Measurements from ENCODE around the gene RAB8A.
"Not testable (repeated sequence)": the region's sequence is repeated elsewhere in the genome, so short reads cannot be mapped to it uniquely, and the experiment has no call there.

RAB8A gene

GRCh38 chr19:16078759-16079707, 32.7 kb upstream of the RAB8A start:
- DNase-seq (ENCODE audit: low read depth): peak; percentile 97
- H3K4me3 ChIP-seq (replicated peaks; ENCODE audit: low read depth, low read length): peak overlapping the region; percentile 98

DNA sequence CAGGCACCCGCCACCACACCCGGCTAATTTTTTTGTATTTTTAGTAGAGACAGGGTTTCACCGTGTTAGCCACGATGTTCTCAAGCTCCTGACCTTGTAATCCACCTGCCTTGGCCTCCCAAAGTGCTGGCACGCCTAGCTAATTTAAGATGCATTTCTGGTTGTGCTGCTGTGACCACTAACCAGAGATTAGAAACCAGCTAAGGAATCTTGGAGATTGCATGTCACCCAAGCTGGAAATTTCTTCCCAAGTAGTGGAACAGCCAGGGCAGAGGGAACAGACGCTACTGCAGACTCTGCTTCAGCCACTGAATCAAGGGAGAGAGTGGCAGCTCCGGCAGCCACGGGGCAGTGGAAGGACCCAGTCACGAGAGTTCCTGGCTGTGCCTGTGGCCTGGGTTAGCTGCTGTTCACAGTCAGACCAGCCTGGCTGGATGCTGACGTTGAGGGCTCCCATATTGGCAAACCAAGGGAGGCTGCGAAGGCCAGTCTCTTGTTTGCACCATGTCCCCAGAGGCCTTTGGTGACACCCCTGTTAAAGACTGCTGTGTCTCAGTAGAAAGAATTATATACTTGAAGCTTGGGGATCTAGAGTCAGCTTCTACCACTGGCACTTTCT, 27.5 kb upstream of the RAB8A start:
- H3K4me3 ChIP-seq (replicated peaks; ENCODE audit: low read depth, low read length): no peak overlapping the region
- DNase-seq (ENCODE audit: low read depth): no peak
- TF ChIP-seq, protein P1, sequence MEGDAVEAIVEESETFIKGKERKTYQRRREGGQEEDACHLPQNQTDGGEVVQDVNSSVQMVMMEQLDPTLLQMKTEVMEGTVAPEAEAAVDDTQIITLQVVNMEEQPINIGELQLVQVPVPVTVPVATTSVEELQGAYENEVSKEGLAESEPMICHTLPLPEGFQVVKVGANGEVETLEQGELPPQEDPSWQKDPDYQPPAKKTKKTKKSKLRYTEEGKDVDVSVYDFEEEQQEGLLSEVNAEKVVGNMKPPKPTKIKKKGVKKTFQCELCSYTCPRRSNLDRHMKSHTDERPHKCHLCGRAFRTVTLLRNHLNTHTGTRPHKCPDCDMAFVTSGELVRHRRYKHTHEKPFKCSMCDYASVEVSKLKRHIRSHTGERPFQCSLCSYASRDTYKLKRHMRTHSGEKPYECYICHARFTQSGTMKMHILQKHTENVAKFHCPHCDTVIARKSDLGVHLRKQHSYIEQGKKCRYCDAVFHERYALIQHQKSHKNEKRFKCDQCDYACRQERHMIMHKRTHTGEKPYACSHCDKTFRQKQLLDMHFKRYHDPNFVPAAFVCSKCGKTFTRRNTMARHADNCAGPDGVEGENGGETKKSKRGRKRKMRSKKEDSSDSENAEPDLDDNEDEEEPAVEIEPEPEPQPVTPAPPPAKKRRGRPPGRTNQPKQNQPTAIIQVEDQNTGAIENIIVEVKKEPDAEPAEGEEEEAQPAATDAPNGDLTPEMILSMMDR (IDR thresholded peaks at IDR 0.05; ENCODE audit: low read length, missing control alignments): no peak

More at GRCh38 chr19:16078759-16079707, 32.7 kb upstream of the RAB8A start:
- TF ChIP-seq, protein P1 (IDR thresholded peaks at IDR 0.05; ENCODE audit: low read length, missing control alignments): no peak

- H3K4me3 ChIP-seq (replicated peaks; ENCODE audit: low read depth, low read length): no peak overlapping the region
- DNase-seq (ENCODE audit: low read depth): no peak
- TF ChIP-seq, protein P1 (IDR thresholded peaks at IDR 0.05; ENCODE audit: low read length, missing control alignments): no peak
Measured at GRCh38 chr19:16085115-16085514, 26.6 kb upstream of the RAB8A start.

- DNase-seq (ENCODE audit: low read depth); H3K4me3 ChIP-seq (replicated peaks; ENCODE audit: low read depth, low read length): not testable (repeated sequence)
Measured at GRCh38 chr19:16087404-16087803, 24.3 kb upstream of the RAB8A start.

DNA sequence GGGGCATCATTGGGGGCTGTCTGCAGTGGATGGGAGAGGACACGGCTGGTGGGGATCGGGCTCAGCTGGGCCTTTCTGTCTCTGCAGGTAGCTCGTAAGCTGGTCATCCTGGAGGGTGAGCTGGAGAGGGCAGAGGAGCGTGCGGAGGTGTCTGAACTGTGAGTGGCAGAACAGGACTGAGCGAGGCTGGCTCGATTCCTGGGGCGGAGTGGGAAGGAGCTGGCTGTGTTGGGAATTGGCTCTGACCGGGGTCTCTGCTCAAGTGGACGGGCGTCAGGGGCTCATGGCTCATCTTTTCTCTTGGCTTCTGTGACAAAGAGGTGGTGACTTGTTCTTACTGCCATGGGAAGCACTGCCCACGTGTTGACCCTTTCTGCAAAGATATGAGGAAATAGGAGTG, 23.7 kb upstream of the RAB8A start:
- TF ChIP-seq, protein P1 (IDR thresholded peaks at IDR 0.05; ENCODE audit: low read length, missing control alignments): no peak
- no peak overlapping the region for H3K4me3 ChIP-seq (replicated peaks; ENCODE audit: low read depth, low read length)
- DNase-seq (ENCODE audit: low read depth): no peak

DNA sequence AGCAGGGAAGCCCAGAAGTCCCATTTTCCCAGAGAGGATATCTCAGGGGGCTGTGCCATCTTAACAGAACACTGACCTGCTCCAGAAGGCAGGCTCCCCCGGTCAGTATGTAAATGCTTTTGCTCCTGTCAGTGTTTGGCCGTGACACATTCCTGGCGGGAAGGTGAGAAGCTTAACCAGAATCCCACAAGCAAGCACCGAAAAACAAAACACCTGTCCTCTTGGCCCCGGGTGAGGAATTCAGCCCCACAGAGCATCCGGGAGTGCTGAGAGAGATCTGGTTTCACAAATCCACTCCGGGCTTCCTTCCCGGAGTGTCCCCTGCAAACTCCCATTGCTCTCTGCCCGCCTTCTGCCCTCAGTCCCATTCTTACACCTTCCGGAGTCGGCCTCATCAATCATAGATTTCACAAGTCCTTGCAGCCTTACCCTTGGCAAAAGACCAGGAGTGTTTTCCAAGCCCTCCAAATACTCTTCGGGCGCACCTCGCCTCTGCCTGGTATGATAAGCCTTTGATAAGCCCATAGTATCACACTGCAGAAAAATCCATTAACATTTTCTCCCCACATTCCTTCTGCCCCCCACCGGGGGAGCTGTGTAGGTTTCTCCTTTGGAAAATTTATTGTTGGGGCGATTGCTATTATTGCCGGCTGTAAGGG, 23.2 kb upstream of the RAB8A start:
- TF ChIP-seq, protein P1 (IDR thresholded peaks at IDR 0.05; ENCODE audit: low read length, missing control alignments): peak; percentile 18

More for the DNA sequence above, 23.2 kb upstream of the RAB8A start:
- DNase-seq (ENCODE audit: low read depth): peak; percentile 76
- no peak overlapping the region for H3K4me3 ChIP-seq (replicated peaks; ENCODE audit: low read depth, low read length)

Measured in fibroblast of pulmonary artery (primary cell).